Neural cell (in vitro differentiated cells): Measurements from ENCODE around the gene NCAPD2. TPM values are rescaled to one million over a fixed set of nuclear protein-coding genes. Genes with fewer than 3 reads are reported as not detected.
"Not testable (repeated sequence)": the region's sequence is repeated elsewhere in the genome, so short reads cannot be mapped to it uniquely, and the experiment has no call there.

ENCODE experiments used
- H2AFZ ChIP-seq: fragments of 200-600, 300-800 bp; sonication (generic), shearing (Covaris generic); 2 replicates; pipeline ENCODE4 v1.6.0; 2014; ENCODE audit warnings: low read depth, mild to moderate bottlenecking, antibody characterized with exemption, low read length, moderate library complexity
- H3F3A ChIP-seq: fragments of 200-600 bp; shearing (Covaris generic); 2 replicates; pipeline ENCODE4 v1.6.1; 2016; ENCODE audit warnings: mild to moderate bottlenecking, moderate library complexity, mixed read lengths, antibody characterized with exemption, low read length; ENCODE audit not compliant: insufficient read depth, poor library complexity, severe bottlenecking
- H3K27ac ChIP-seq: fragments of 200-600, 300-800 bp; sonication (generic), shearing (Covaris generic); 2 replicates; pipeline ENCODE4 v1.5.1; 2014; ENCODE audit warnings: mild to moderate bottlenecking, low read length, moderate library complexity
- H3K27me3 ChIP-seq: fragments of 300-800, 200-600 bp; sonication (generic), shearing (Covaris generic); 2 replicates; pipeline ENCODE4 v1.6.0; 2014; ENCODE audit warnings: mild to moderate bottlenecking, low read depth, low read length, moderate library complexity; ENCODE audit not compliant: insufficient read depth
- H3K36me3 ChIP-seq: fragments of 300-800, 200-600 bp; sonication (generic), shearing (Covaris generic); 2 replicates; pipeline ENCODE4 v1.5.1; 2014; ENCODE audit warnings: mild to moderate bottlenecking, antibody characterized with exemption, low read length, moderate library complexity; ENCODE audit not compliant: insufficient read depth
- H3K4me2 ChIP-seq: fragments of 300-800, 200-600 bp; sonication (generic), shearing (Covaris generic); 2 replicates; pipeline ENCODE4 v1.6.0; 2014; ENCODE audit warnings: mild to moderate bottlenecking, low read length
- H3K4me3 ChIP-seq: fragments of 300-800, 200-600 bp; sonication (generic), shearing (Covaris generic); 2 replicates; pipeline ENCODE4 v1.5.1; 2014; ENCODE audit warnings: mild to moderate bottlenecking, low read length, moderate library complexity
- H3K79me2 ChIP-seq: fragments of 200-600 bp; shearing (Covaris generic); replicated peaks from 2 replicates; pipeline ENCODE4 v1.6.0; 2014; ENCODE audit warnings: mild to moderate bottlenecking, low read length, moderate library complexity; ENCODE audit not compliant: insufficient read depth
- H3K9ac ChIP-seq: fragments of 300-800, 200-600 bp; sonication (generic), shearing (Covaris generic); 2 replicates; pipeline ENCODE4 v1.6.1; 2016; ENCODE audit warnings: mild to moderate bottlenecking, low read length, mixed read lengths
- H3K9me2 ChIP-seq: fragments of 200-600 bp; shearing (Covaris generic); 2 replicates; pipeline ENCODE4 v1.6.1; 2016; ENCODE audit warnings: mild to moderate bottlenecking, low read length, mixed read lengths; ENCODE audit not compliant: insufficient read depth
- H3K9me3 ChIP-seq: fragments of 200-600, 300-800 bp; sonication (generic), shearing (Covaris generic); 2 replicates; pipeline ENCODE4 v1.6.1; 2016; ENCODE audit warnings: mild to moderate bottlenecking, mixed run types, low read length, moderate library complexity, mixed read lengths
- H4K20me1 ChIP-seq: fragments of 200-600 bp; shearing (Covaris generic); 2 replicates; pipeline ENCODE4 v1.6.1; 2016; ENCODE audit warnings: mild to moderate bottlenecking, mixed run types; ENCODE audit not compliant: insufficient read depth
- EP300 ChIP-seq: fragments of 450-650 bp; conservative IDR thresholded peaks from 2 replicates; pipeline ENCODE4 v1.6.1; 2014; ENCODE audit warnings: antibody characterized with exemption, mild to moderate bottlenecking, moderate library complexity; ENCODE audit not compliant: poor library complexity, severe bottlenecking
- EZH2 ChIP-seq: fragments of 200-600, 300-800 bp; shearing (Covaris generic), sonication (generic); IDR thresholded peaks from 2 replicates; pipeline ENCODE4 v1.6.1; 2014; ENCODE audit warnings: antibody characterized with exemption, low read length, borderline replicate concordance, mild to moderate bottlenecking; ENCODE audit not compliant: insufficient read depth, poor library complexity, severe bottlenecking
- MXI1 ChIP-seq: fragments of 450-650 bp; conservative IDR thresholded peaks from 2 replicates; pipeline ENCODE4 v1.6.1; 2014; ENCODE audit warnings: antibody characterized with exemption, mild to moderate bottlenecking; ENCODE audit not compliant: poor library complexity, severe bottlenecking
- POLR2AphosphoS5 ChIP-seq: IDR thresholded peaks from 2 replicates; pipeline ENCODE4 v1.6.1; 2012
- RAD21 ChIP-seq: fragments of 450-650 bp; conservative IDR thresholded peaks from 2 replicates; pipeline ENCODE4 v1.6.1; 2014; ENCODE audit warnings: antibody characterized with exemption, mild to moderate bottlenecking, moderate library complexity
- REST ChIP-seq: IDR thresholded peaks from 2 replicates; pipeline ENCODE4 v1.6.1; 2012; ENCODE audit warnings: borderline replicate concordance
- SMC3 ChIP-seq: fragments of 450-650 bp; conservative IDR thresholded peaks from 2 replicates; pipeline ENCODE4 v1.6.1; 2014; ENCODE audit warnings: antibody characterized with exemption, mild to moderate bottlenecking, moderate library complexity; ENCODE audit not compliant: poor library complexity
- TAF1 ChIP-seq: IDR thresholded peaks from 2 replicates; pipeline ENCODE4 v1.6.1; 2012; ENCODE audit warnings: low read depth
- polyA plus RNA-seq: library from polyadenylated mRNA; depleted of rRNA; stranded (reverse); fragments of >200 nt; gene quantifications from 2 replicates; pipeline ENCODE4 v1.2.3, GENCODE V29; 2014
- TF ChIP-seq, protein P1 (sequence below): fragments of 450-650 bp; IDR thresholded peaks from 2 replicates; pipeline ENCODE4 v1.5.1; 2014; ENCODE audit warnings: antibody characterized with exemption, mild to moderate bottlenecking, moderate library complexity; ENCODE audit not compliant: poor library complexity, severe bottlenecking

The NCAPD2 gene
- polyA plus RNA-seq, 1 donor from 2014 or later = 4.5 TPM

GRCh38 chr12:6476489-6476888 is 17.4 kb upstream of the NCAPD2 start:
- Histone ChIP-seq H3K9me2 (no peaks in the 10 kb centered on the region), H2AFZ (no peak overlapping the region), H3K36me3 (no peaks in the 10 kb centered on the region), H3K4me3 (no peak overlapping the region), H3K4me2 (no peak overlapping the region), H3K9me3 (no peaks in the 10 kb centered on the region), H3K9ac (no peak overlapping the region), H3K27ac (no peak overlapping the region), H4K20me1 (no peaks in the 10 kb centered on the region), H3F3A (no peaks in the 10 kb centered on the region), H3K27me3 (no peaks in the 10 kb centered on the region), H3K79me2 (no peaks in the 10 kb centered on the region)
- no peak for TF ChIP-seq MXI1
- TF ChIP-seq POLR2AphosphoS5 = no peak
- TF ChIP-seq EP300 = no peak
- TF ChIP-seq TAF1 = no peak
- no peak for TF ChIP-seq RAD21
- TF ChIP-seq SMC3 = no peak
- no peak for TF ChIP-seq EZH2

GRCh38 chr12:6477601-6478377 is 16.1 kb upstream of the NCAPD2 start:
- H3K36me3 ChIP-seq, H3K27ac ChIP-seq, H3F3A ChIP-seq, H3K9ac ChIP-seq, H3K9me2 ChIP-seq, H2AFZ ChIP-seq, H3K4me2 ChIP-seq, H4K20me1 ChIP-seq, H3K27me3 ChIP-seq, H3K79me2 ChIP-seq, H3K9me3 ChIP-seq, H3K4me3 ChIP-seq: not testable (repeated sequence)

GRCh38 chr12:6478416-6478815 is 15.5 kb upstream of the NCAPD2 start:
- no peak overlapping the region for H3K4me2 ChIP-seq
- no peaks in the 10 kb centered on the region for H3K9me2 ChIP-seq
- no peaks in the 10 kb centered on the region for H3K36me3 ChIP-seq
- no peak overlapping the region for H3K4me3 ChIP-seq
- no peaks in the 10 kb centered on the region for H3K27me3 ChIP-seq
- H3F3A ChIP-seq = no peaks in the 10 kb centered on the region
- H3K9ac ChIP-seq = no peak overlapping the region
- H3K9me3 ChIP-seq = no peaks in the 10 kb centered on the region
- H3K79me2 ChIP-seq = no peaks in the 10 kb centered on the region
- no peak overlapping the region for H2AFZ ChIP-seq
- no peaks in the 10 kb centered on the region for H4K20me1 ChIP-seq
- H3K27ac ChIP-seq = no peak overlapping the region
- no peak for TF ChIP-seq TAF1
- TF ChIP-seq REST = no peak
- TF ChIP-seq SMC3 = no peak
- no peak for TF ChIP-seq RAD21
- TF ChIP-seq, protein P1, sequence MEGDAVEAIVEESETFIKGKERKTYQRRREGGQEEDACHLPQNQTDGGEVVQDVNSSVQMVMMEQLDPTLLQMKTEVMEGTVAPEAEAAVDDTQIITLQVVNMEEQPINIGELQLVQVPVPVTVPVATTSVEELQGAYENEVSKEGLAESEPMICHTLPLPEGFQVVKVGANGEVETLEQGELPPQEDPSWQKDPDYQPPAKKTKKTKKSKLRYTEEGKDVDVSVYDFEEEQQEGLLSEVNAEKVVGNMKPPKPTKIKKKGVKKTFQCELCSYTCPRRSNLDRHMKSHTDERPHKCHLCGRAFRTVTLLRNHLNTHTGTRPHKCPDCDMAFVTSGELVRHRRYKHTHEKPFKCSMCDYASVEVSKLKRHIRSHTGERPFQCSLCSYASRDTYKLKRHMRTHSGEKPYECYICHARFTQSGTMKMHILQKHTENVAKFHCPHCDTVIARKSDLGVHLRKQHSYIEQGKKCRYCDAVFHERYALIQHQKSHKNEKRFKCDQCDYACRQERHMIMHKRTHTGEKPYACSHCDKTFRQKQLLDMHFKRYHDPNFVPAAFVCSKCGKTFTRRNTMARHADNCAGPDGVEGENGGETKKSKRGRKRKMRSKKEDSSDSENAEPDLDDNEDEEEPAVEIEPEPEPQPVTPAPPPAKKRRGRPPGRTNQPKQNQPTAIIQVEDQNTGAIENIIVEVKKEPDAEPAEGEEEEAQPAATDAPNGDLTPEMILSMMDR = no peak
- no peak for TF ChIP-seq EZH2
- no peak for TF ChIP-seq EP300
- TF ChIP-seq MXI1 = no peak
- no peak for TF ChIP-seq POLR2AphosphoS5
